ENCODE results near the gene DTX2.
"Not testable (repeated sequence)": the region's sequence is repeated elsewhere in the genome, so short reads cannot be mapped to it uniquely, and the experiment has no call there.

Gene DTX2

DNA sequence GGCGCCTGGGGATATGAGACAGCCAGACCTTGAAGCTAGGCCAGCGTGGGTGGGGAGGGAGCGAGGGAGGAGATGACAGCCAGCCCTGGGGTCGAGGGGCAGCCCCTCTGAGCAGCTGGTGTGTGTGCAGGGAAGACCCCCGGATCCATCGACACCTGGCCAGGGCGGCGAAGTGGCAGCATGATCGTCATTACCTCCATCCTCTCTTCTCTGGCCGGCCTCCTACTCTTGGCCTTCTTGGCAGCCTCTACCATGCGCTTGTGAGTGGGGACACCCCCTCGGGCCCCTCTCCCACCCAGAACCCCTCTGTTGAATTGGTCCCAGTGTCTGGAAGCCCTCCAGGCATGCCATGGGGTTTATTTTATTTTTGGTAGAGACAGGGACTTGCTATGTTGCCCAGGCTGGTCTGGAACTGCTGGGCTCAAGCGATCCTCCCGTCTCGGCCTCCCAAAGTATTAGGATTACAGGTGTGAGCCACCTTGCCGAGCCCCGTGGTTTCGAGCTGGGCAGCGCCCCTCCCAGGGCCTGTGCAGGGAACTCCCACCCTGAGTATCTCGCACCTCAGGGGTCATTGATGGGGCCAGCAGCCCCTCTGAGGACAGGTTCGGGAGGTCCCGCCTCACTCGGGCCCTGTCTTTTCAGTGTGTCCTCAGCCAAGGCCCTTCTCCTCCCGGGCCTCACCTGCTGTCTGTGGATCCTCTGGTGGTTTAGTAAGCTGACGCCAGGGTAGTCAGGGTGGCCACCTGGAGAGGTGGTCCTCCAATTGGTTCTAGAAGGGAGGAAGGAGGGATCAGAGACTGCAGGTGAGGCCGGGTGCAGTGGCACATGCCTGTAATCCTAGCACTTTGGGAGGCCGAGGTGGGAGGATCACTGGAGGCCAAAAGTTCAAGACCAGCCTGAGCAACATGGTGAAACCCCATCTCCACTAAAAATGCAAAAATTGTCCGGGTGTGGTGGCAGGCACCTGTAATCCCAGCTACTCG is 52.6 kb downstream of the DTX2 start:
- no peak for DNase-seq

- DNase-seq: no peak
These were observed 53.6 kb downstream of the DTX2 start for GRCh38 chr7:76514926-76515771.

DNA sequence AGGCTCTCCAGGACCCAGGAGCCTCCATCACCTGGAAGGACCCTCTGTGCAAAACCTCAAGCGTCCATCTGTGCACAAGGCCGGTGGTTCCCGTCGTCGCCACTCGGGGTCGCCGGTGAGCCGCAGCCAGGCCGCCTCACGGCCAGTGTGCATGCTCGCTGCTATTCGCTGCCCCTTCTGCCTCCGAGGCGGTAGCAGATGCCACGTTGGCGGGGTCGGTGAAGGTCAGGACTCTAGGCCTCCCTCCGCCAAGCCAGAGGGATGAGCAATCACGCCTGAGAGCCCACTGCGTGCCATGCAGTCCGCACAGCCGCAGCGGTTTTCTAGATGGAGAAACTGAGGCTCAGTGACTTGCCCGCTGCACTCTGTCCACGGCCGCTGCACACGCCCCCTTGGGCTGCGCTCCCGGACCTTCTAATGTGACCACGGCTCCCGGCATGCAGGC is 54.5 kb downstream of the DTX2 start:
- peak; percentile 48 for DNase-seq

GRCh38 chr7:76516932-76517331 is 55.4 kb downstream of the DTX2 start:
- not testable (repeated sequence) for DNase-seq

DNA sequence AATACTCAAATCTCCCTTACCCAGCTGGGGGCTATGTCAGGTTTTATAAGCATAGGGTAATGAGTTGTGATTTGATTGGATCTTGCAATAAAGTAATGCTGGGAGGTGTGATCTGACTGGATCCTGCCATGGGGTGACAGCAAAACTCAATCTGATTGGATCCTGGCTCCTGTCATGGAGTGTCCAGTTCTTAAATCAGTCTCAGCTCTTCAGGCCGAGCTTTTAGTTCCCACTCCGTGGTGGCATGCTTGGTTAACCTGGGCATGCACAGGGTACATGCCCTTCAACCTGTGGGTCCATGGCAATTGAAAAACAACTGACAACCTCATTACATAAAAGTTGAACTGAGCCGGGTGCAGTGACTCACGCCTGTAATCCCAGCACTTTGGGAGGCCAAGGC is 64.7 kb downstream of the DTX2 start:
- DNase-seq: not testable (repeated sequence)

- DNase-seq: not testable (repeated sequence)
These were observed 70.1 kb downstream of the DTX2 start for GRCh38 chr7:76531643-76532042.

DNA sequence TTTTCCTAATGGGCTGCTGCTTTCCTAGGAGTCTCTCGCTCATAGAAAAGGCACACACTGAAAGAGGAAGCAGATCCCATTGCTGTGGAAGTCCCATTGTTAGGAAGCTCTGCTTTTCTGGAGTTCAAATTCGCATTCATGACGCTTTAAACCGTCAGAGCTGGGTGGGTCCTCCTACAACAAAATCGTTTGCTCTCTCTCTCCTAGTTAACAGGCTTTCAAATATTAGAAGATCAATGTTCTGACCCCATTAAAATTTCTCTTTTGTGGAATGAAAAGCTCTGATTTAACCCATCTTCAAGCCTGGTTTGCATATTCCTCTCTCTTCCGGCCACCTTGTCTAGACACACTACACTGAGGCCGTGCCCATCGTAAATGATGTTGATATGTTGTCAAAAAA is 81.7 kb downstream of the DTX2 start, which contains the start of gene SPDYE16:
Gene SPDYE16 (minus strand): TSS at position 101 of the 400 bp plus-strand sequence. CDS start 1,838 bp downstream, outside the sequence.
- not testable (repeated sequence) for DNase-seq

DNA sequence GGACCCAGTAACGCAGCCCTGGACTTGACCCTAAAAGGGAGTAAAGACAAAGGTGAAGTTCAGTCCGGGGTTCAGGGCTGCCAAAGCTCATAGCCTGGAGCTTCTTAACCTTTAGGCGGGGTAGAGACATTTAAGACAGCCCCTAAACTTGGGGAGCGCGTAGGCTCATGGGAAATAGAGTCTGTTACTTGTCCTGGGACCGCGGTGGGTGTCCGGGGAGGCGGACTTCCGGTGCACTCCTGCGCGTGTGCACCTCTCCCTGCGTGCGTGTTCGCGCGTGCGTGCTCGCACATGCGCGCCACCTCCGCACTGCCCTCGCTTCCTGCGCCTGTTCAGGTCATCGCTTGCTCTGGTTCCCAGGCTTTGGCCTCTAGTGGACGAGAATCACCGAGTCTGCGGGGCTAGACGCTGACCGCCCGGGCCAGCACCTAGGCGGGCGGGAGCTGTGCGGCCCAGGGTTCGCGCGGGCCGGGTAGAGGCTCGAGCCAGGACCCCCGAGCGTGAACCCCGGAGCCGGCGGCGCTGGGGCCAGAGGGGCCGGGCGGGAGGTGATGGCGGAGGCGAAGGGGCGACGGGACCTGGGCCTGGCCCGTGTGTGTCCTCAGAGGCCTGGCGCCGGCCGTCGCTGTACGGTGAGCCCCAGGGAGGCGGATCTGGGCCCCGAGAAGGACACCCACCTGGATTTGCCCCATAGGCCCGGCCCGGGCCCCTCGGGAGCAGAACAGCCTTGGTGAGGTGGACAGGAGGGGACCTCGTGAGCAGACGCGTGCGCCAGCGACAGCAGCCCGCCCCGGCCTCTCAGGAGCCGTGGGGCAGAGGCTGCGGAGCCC is 87.7 kb downstream of the DTX2 start:
- DNase-seq: peak; percentile 82

- not testable (repeated sequence) for DNase-seq
These were observed 88.3 kb downstream of the DTX2 start for GRCh38 chr7:76549855-76550248.

- DNase-seq: not testable (repeated sequence)
These were observed 90.5 kb downstream of the DTX2 start for GRCh38 chr7:76551992-76552391.
